HCT116 (cell line): ENCODE data around the gene GRM2. TPM values are rescaled to one million over a fixed set of nuclear protein-coding genes. Genes with fewer than 3 reads are reported as not detected.

Experiments
- ATAC-seq: fragments of 200-7000 bp; cut with Tn5 transposase; 2 replicates; pipeline ENCODE4 v1.9.1; 2020; ENCODE audit warnings: mild to moderate bottlenecking, moderate library complexity
- BruUV-seq: library from RNA; stranded (reverse); fragments of 400-500 nt; replicated peaks from 2 replicates; lab custom pipeline; 2021; lab: Mats Ljungman, UMichigan
- CTCF ChIA-PET: fragments of 300-600 bp; sonication (Branson Sonifier 250); formaldehyde crosslinking; loops from one replicate; lab custom pipeline; 2021; ENCODE audit warnings: antibody characterized with exemption; lab: Charles Lee
- POLR2A ChIA-PET: fragments of 300-600, 350-600 bp; sonication (Branson Sonifier 250); formaldehyde crosslinking; loops from one replicate; lab custom pipeline; 2021; ENCODE audit warnings: antibody characterized with exemption; lab: Charles Lee
- RAD21 ChIA-PET, 2 experiments: fragments of 300-600 bp; sonication (Branson Sonifier 250); formaldehyde crosslinking; loops; one replicate each; lab custom pipeline; 2023; ENCODE audit warnings: low total read pairs in 2 of 2; ENCODE audit not compliant: uncharacterized antibody in 2 of 2, unreplicated experiment in 2 of 2, low non-redundant PET in 1 of 2; lab: Charles Lee
- DNase-seq: peaks from one replicate; pipeline ENCODE4 v3.0.0-alpha.2; 2010; ENCODE audit warnings: low read depth, low spot score
- H2AFZ ChIP-seq: fragments of 200-600 bp; shearing (Covaris generic), sonication (generic); 2 replicates; pipeline ENCODE4 v1.6.1; 2017; ENCODE audit warnings: low read depth, mixed run types, mixed read lengths, antibody characterized with exemption, low read length; ENCODE audit not compliant: poor library complexity, severe bottlenecking
- H3K27ac ChIP-seq: 2 replicates; pipeline ENCODE4 v1.5.1; 2012; ENCODE audit warnings: low read depth, low read length
- H3K27me3 ChIP-seq: fragments of 200-600 bp; sonication (generic); 2 replicates; pipeline ENCODE4 v1.6.1; 2016; ENCODE audit warnings: mixed run types, low read length, mixed read lengths; ENCODE audit not compliant: insufficient read depth
- H3K36me3 ChIP-seq, 2 experiments: fragments of 200-500 bp in 1 of 2; fragments of 200-600 bp in 1 of 2; sonication (Bioruptor generic) in 1 of 2; sonication (generic) in 1 of 2; 2 replicates each; pipeline versions ENCODE4 v1.5.1 to v1.6.1; 2014 to 2016; ENCODE audit warnings: low read length in 2 of 2, inconsistent platforms in 1 of 2, mixed read lengths in 1 of 2, mixed run types in 1 of 2; ENCODE audit not compliant: insufficient read depth in 2 of 2, control insufficient read depth in 1 of 2
- H3K4me1 ChIP-seq, 2 experiments: fragments of 200-600 bp in 1 of 2; sonication (generic) in 1 of 2; 2 replicates each; pipeline versions ENCODE4 v1.5.1 to v1.6.1; 2012 to 2017; ENCODE audit warnings: low read length in 2 of 2, inconsistent platforms in 1 of 2, mild to moderate bottlenecking in 1 of 2, mixed read lengths in 1 of 2, mixed run types in 1 of 2, moderate library complexity in 1 of 2; ENCODE audit not compliant: insufficient read depth in 2 of 2, control insufficient read depth in 1 of 2
- H3K4me2 ChIP-seq: fragments of 200-600 bp; sonication (generic); 2 replicates; pipeline ENCODE4 v1.6.1; 2017; ENCODE audit warnings: mixed run types, low read length, mixed read lengths
- H3K4me3 ChIP-seq, 2 experiments: fragments of 200-600 bp in 1 of 2; sonication (generic) in 1 of 2; replicated peaks in 1 of 2; 2 replicates each; pipeline ENCODE4 v1.5.1; 2011 to 2016; ENCODE audit warnings: low read length in 2 of 2, control low read depth in 1 of 2, low read depth in 1 of 2, mild to moderate bottlenecking in 1 of 2, mixed read lengths in 1 of 2, mixed run types in 1 of 2
- H3K79me2 ChIP-seq: fragments of 200-600 bp; sonication (generic); 2 replicates; pipeline ENCODE4 v1.6.1; 2017; ENCODE audit warnings: mild to moderate bottlenecking, mixed run types, low read length, moderate library complexity, mixed read lengths; ENCODE audit not compliant: insufficient read depth
- H3K9ac ChIP-seq: fragments of 200-600 bp; sonication (generic); 2 replicates; pipeline ENCODE4 v1.6.1; 2016; ENCODE audit warnings: low read length, mixed read lengths
- H3K9me2 ChIP-seq: fragments of 200-600 bp; sonication (generic), shearing (Covaris generic); 2 replicates; pipeline ENCODE4 v1.6.1; 2017; ENCODE audit warnings: mixed run types, mild to moderate bottlenecking, moderate library complexity; ENCODE audit not compliant: insufficient read depth
- H3K9me3 ChIP-seq, 2 experiments: fragments of 200-500 bp in 1 of 2; fragments of 200-600 bp in 1 of 2; sonication (Bioruptor generic) in 1 of 2; sonication (generic) in 1 of 2; 2 replicates each; pipeline ENCODE4 v1.6.1; 2014 to 2017; ENCODE audit warnings: low read length in 2 of 2, mixed read lengths in 2 of 2, inconsistent platforms in 1 of 2, low read depth in 1 of 2, mild to moderate bottlenecking in 1 of 2, mixed run types in 1 of 2, moderate library complexity in 1 of 2; ENCODE audit not compliant: control insufficient read depth in 1 of 2, insufficient read depth in 1 of 2
- H4K20me1 ChIP-seq: fragments of 200-600 bp; sonication (generic), shearing (Covaris generic); 2 replicates; pipeline ENCODE4 v1.6.1; 2017; ENCODE audit warnings: mixed run types, mild to moderate bottlenecking, moderate library complexity; ENCODE audit not compliant: insufficient read depth
- CEBPB ChIP-seq: IDR thresholded peaks from 2 replicates; pipeline ENCODE4 v1.6.1; 2012; ENCODE audit warnings: low read depth
- ELF1 ChIP-seq: IDR thresholded peaks from 2 replicates; pipeline ENCODE4 v1.6.1; 2012; ENCODE audit warnings: low read depth, borderline replicate concordance
- SP1 ChIP-seq: IDR thresholded peaks from 2 replicates; pipeline ENCODE4 v1.6.1; 2012; ENCODE audit warnings: low read depth
- YY1 ChIP-seq: IDR thresholded peaks from 2 replicates; pipeline ENCODE4 v1.6.1; 2011; ENCODE audit warnings: low read length, low read depth, moderate library complexity, mild to moderate bottlenecking; ENCODE audit not compliant: insufficient replicate concordance; ENCODE audit errors: extremely low read depth
- intact Hi-C: fragments of 100-400 bp; cut with micrococcal nuclease; formaldehyde crosslinking; loops from 2 replicates; pipeline ENCODE4 v1.10.0; 2022
- total RNA-seq: library from RNA; stranded (reverse); gene quantifications from one replicate; pipeline ENCODE4 v1.2.1, GENCODE V29; 2021; ENCODE audit not compliant: unreplicated experiment
- TF ChIP-seq, protein P1 (sequence below): IDR thresholded peaks from 2 replicates; pipeline ENCODE4 v1.6.1; 2012

The GRM2 gene
- total RNA-seq, 1 experiment from 2014 or later: 0.32 TPM

DNA sequence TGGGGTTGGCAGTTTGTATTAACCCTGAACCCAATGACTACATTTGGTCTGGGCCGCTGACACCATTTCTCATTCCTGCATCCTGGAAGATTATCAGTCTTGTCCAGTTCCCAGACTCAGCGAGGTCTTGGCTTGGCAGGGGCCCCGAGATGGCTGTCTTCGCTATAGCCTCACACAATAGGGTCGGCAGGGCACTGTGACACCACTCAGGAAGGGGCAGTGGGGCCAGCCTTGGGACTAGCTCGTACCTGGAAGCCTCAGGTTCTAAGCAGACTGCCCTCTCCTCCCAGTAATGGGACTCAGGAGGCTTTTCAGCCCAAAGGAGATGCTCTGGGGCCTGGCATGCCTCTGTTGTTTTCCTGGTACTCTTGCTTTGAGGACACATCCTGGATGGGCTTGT, 26.7 kb upstream of the GRM2 start:
- H3K4me2 ChIP-seq: no peak overlapping the region
- no peak overlapping the region for H2AFZ ChIP-seq
- no peak for ATAC-seq
- peaks cover 6 to 16% of the 10 kb centered on the region in 2 experiments for H3K4me1 ChIP-seq
- H3K9me3 ChIP-seq: no peaks in the 10 kb centered on the region
- ChIA-PET RAD21 (no interaction called here), CTCF (interaction anchor here (1.2 to 4.2 kb wide), 3 partner anchors 38 to 295 kb away, joined by 3 to 98 read pairs (median 4); partner anchors contain the start of genes DCAF1 and MANF), POLR2A (no interaction called here)
- H3K4me3 ChIP-seq: no peak overlapping the region
- no peak for DNase-seq
- no peak overlapping the region for H3K9ac ChIP-seq
- H3K9me2 ChIP-seq: no peaks in the 10 kb centered on the region
- no TSS peak for BruUV-seq
- intact Hi-C loops: loop anchor here (5.0 kb wide), 1 partner anchor 38 kb away; no protein-coding TSS in a partner anchor
- peaks cover 8 to 14% of the 10 kb centered on the region in 2 experiments; a peak in 3 of 4 replicates for H3K36me3 ChIP-seq
- no peak overlapping the region for H3K27ac ChIP-seq
- no peaks in the 10 kb centered on the region for H3K27me3 ChIP-seq
- no peaks in the 10 kb centered on the region for H3K79me2 ChIP-seq
- H4K20me1 ChIP-seq: no peaks in the 10 kb centered on the region
- TF ChIP-seq, protein P1, sequence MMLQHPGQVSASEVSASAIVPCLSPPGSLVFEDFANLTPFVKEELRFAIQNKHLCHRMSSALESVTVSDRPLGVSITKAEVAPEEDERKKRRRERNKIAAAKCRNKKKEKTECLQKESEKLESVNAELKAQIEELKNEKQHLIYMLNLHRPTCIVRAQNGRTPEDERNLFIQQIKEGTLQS: no peak

DNA sequence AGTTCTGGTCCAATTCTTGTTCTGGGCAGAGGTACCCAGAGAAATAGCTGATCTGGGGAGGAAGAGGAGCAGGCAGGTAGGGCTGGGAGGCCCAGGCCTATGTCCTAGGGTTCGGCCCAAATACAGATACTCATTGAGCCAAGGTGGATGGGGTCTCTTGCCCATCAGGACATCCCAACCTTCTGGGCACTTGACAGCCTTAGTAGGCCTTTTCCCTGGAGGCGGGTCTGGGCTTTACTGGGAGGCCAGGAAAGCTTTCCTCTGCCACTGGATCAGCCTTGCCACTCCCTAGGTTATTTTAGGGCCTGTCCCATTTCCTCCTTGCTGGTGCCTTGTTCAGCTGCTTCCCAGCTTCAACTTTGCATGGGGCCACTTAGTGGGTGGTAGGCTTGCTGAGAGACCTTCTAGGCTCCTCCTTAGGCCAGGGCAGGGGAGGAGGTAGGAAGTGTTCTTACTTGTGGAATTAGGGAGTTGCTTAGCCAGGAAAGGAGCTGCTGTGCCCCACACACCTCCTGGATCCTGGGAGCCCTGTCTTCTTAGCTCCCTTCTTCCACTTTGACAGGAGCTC, 26.1 kb upstream of the GRM2 start:
- no TSS peak for BruUV-seq
- Histone ChIP-seq H3K9me3 (no peaks in the 10 kb centered on the region), H3K4me3 (no peak overlapping the region), H3K4me1 (peaks cover 6 to 11% of the 10 kb centered on the region in 2 experiments), H3K79me2 (no peaks in the 10 kb centered on the region), H3K36me3 (peaks cover 8 to 20% of the 10 kb centered on the region in 2 experiments; a peak in 3 of 4 replicates), H2AFZ (no peak overlapping the region), H3K9ac (no peak overlapping the region), H3K27me3 (no peaks in the 10 kb centered on the region), H3K27ac (no peak overlapping the region), H3K4me2 (no peak overlapping the region), H3K9me2 (no peaks in the 10 kb centered on the region), H4K20me1 (no peaks in the 10 kb centered on the region)
- CTCF ChIA-PET: interaction anchor here (1.5 to 4.2 kb wide), 3 partner anchors 11 to 296 kb away, joined by 4 to 98 read pairs (median 26); partner anchors contain the start of genes DCAF1 and MANF
- POLR2A ChIA-PET: no interaction called here
- intact Hi-C loops: loop anchor here (5.0 kb wide), 1 partner anchor 38 kb away; no protein-coding TSS in a partner anchor
- TF ChIP-seq CEBPB (no peak), YY1 (no peak), SP1 (no peak), ELF1 (no peak)
- ATAC-seq (no peak), DNase-seq (no peak)
- RAD21 ChIA-PET: interaction anchor here (1.7 to 1.9 kb wide), 2 partner anchors 11 to 179 kb away, joined by 7 to 8 read pairs; no protein-coding TSS in a partner anchor
